HUDEP-2 (cell line): ENCODE measurements around the gene SMARCB1.
A peak's percentile ranks its signal among the peaks of the same experiment; 100 is the strongest.
"Not testable (repeated sequence)": the region's sequence is repeated elsewhere in the genome, so short reads cannot be mapped to it uniquely, and the experiment has no call there.

Experiments used
- DNase-seq, 76 experiments: peaks; one replicate each; lab custom pipeline; 2025; ENCODE audit not compliant: unreplicated experiment in 76 of 76; lab: John Stamatoyannopoulos, UW

Gene SMARCB1

DNA sequence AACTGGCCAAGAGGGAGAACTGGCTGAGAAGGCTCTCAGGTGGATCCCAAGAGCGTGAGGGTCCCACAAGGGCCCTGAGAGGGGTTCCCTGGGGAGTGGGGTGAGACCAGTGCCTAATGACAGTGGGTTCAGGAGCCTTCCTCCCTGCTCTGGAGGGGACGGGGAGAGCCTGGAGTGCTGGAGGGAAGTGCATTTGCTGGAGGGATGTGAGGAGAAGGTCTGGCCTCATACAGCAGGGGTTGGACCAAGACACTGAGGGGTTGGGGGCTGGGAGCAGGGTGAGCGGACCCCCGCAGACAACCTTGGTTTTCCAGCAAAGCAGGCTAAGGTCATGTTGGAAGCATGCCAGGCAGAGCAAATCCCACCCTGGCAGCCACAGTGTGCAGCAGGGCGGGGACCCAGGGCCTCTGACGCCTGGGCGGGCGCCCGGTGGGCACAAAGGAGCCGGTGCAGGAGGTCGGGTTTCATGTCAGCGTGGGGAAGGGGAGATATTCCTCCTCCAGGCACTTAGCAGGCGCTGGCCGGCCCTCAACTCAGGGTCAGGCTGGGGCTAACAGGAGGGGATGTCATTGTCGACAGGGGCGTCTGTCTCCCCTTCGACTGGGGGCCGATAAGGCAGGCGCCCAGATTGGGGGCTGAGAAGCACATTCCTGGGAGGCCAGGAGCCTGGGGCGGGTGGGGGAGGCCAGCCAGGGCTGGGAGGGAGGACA lies 55.1 kb downstream of the SMARCB1 start:
- no peak for DNase-seq

DNA sequence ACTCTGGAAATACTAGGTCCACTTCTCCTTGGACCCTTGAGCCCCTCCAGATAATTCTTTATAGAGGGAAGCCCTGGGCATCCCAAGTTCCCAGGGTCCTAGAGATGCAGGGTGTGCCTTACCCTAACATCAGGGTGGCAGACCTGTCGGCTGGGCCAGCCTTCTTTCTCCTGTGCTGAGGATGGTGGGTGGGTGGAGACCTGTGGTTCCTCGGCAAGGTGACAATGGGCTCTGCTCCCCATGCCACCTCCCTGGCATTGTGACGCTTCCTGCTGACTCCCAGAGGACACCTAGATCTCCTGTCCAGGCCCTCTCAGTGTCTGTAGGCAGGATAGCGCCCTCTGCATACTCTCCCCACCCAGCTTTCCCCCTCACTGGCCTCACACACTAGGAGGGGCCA lies 55.8 kb downstream of the SMARCB1 start:
- no peak for DNase-seq

DNA sequence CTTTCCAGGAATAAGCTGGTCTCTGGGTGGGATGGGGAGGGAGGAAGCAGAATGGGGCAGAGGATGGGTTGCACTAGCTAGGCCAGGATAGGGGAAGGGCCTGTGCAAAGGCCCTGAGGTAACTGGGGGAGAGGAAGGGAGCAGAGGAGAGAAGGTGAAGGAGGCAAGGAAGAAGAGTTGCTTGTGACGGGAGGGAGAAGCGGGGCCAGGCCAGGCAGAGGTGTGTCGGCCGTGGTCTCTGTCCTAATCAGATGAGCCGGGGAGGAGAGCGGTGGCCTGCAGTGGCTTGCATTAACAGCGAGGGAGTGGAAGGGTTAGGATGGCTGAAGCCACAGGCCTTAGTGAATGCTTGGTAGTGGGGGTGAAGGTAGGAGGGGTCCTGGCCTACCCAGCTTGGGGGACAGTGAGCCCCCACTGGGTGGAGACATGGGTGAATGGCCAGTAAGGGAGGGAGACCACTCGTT lies 58.0 kb downstream of the SMARCB1 start:
- DNase-seq: no peak

DNA sequence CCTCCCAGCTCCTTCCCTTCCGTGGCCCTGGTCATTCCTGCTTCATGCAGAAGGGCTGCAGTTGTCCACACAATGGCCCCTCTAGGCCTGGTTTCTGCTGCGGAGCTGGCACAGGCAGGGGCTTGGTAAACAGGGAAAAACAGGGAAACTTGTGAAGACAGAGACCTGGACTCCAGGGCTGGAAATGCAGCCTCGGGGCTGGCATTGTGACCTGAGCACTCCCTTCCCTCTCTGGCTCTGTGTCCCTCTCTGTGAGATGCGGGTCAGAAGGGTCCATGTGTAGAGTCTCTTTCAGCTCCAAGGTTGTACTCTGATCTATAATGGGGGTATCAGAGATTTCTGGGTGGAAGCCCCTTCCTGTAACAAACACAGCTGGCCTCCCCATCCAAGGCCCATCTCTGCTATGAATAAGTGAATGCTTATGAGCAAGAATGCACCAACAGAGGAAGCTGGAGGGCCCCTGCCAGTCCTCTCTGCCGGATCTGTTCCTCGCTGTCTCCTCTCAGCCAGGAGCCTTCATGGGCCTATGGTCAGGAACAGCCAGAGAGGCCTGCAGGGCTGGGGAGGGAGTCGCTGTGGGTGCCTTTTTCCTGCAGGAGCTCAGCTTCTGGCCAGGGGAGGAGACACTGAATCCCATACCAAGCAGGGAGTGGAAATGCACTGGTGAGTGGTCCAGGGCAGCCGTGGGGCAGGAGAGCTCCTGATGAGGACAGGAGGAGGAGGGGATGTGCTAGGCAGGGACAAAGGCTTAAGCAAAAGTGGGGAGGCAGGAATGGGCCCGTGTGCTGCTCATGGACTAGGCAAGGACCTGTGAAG lies 58.7 kb downstream of the SMARCB1 start:
- DNase-seq: no peak

DNA sequence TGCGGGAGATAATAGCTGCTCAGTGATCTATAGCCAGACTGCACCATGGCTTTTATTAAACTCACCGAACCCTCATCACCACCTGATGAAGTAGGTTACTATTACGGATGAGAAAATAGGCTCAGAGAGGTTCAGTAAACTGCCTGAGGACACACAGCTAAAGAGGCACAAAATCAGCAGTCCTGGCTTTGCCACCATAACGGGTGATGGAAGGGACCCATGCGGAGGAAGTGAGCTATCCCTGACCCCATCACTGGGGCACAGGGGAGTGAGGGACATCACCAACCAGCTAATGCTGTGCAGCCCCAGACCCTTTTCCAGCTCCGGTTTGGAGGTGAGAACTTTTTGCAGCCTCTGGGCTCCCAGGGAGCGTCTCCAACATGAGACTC lies 59.3 kb downstream of the SMARCB1 start:
- DNase-seq: no peak

DNA sequence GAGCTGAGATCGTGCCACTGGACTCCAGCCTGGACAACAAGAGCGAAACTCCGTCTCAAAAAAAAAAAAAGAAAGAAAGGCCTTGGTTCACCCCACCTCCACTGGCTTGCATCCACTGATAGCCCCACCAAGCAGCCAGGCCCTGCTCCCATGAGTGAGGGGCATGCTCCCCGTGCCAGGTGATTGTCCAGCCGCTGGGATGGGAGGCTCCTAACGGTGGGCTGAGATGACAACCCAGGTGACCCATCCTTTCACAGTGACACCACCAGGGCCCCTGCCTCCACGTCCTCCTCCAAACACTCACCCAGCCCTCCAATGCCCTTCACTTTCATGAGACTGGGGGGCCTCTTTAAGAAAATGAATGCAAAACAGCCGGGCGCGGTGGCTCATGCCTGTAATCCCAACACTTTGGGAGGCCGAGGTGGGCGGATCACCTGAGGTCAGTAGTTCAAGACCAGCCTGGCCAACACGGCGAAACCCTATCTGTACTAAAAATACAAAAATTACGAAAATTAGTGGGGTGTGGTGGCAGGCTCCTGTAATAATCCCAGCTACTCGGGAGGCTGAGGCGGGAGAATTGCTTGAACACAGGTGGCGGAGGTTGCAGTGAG lies 60.6 kb downstream of the SMARCB1 start:
- DNase-seq: no peak

DNA sequence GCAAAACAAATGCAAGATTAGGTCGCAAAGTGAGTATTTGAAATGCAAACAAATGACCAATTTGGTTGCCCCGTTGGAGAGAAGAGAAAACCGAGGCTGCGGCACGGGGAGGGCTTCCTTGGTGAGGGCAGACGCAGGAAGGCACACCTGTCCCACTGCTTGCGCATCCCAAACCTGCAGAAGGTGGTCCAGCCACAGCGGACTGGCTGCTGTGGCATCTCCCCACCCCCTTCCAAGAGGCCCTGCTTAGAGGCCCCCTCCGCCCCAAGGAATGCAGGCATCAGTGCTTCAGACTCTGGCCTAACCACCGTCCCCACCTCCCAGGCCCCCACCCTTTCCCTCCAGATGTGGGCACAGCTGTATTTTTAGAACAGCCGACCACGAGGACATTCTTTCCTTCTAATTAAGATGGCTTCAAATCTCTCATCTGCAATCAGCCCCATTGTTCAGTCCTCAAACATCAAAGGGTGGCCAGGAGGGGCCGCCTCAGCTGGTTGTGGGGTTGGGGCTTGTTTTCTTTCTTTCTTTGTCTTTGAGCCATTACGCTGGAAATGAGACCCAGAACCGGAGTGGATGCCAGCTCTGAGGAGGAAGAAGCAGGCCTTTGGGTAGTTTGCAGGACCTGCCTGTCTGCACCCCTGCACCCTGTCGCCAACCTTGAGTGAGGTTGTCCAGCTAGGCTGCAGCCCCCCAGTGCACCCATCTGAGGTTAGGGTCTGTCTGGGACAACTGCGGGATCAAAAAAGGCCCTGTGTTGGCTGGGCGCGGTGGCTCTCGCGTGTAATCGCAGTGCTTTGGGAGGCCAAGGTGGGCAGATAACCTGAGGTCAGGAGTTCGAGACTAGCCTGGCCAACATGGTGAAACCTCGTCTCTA lies 61.5 kb downstream of the SMARCB1 start:
- no peak for DNase-seq

DNA sequence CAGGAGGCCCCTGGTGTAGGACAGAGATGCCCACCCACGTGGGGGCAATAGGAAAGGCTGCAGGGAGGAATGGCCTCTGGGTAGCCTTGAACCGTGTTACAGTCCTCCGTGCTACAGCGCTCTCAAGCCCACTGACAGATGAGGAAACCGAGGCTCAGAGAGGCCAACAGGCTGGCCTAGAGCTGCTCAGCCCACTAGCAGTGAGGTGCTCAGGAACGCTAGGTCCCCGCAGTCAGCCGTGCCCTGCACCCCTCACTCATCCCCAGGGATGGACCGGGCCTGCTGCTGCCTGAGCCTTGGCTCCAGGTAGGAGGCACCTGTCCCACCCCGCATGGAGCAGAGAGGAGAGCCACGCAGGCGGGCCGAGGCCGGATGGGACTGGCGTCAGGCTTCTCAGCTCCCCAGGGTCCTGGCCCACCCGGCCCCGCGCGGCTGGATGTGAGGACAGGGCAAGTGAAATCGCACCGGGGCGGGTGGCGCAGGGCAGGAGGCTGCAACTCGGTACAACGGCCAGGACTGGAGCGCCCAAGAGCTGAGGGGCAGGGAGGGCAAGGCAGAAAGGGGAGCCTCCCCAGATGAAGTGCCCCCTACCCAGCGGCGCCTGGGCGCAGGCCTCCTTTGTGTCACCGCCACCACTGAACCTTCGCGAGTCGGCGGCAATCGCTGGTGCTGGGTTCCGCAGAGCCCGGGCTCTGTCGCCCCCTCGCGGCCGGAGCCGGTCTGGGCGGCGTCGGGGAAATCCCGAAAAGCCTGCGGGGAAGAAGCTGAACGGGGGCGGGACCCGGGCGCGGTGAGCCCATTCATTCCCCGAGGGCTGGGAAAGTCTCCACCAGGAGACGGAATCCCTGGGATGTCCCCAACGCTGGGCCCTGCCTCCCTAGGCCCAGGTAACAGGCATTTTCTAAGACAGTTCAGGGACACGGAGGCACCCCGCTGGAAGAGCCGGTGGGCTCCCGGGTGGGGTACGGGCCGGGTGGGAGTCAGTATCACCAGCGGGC lies 62.5 kb downstream of the SMARCB1 start:
- DNase-seq: peak in 64 of 76 experiments; percentile 7 to 82 (median 55)

DNA sequence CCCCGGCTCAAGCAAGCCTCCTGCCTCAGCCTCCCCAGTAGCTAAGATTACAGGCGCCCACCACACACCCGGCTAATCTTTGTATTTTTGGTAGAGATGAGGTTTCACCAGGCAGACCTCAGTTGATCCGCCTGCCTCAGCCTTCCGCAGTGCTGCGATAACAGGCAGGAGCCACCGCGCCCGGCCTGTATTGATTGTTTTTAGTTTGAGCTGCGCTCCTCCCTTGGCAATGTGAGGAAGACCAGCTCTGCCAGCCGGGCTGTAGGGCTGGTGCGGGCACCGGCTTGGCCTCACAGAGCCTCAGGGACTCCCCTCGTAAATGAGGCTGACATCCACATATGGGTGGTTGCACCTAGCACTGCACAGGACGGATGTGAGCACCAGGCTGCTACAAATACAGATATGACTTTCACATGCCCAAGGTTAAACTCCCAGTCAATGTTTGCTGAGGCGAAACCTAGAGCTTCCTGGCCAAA lies 63.4 kb downstream of the SMARCB1 start:
- DNase-seq: no peak

DNA sequence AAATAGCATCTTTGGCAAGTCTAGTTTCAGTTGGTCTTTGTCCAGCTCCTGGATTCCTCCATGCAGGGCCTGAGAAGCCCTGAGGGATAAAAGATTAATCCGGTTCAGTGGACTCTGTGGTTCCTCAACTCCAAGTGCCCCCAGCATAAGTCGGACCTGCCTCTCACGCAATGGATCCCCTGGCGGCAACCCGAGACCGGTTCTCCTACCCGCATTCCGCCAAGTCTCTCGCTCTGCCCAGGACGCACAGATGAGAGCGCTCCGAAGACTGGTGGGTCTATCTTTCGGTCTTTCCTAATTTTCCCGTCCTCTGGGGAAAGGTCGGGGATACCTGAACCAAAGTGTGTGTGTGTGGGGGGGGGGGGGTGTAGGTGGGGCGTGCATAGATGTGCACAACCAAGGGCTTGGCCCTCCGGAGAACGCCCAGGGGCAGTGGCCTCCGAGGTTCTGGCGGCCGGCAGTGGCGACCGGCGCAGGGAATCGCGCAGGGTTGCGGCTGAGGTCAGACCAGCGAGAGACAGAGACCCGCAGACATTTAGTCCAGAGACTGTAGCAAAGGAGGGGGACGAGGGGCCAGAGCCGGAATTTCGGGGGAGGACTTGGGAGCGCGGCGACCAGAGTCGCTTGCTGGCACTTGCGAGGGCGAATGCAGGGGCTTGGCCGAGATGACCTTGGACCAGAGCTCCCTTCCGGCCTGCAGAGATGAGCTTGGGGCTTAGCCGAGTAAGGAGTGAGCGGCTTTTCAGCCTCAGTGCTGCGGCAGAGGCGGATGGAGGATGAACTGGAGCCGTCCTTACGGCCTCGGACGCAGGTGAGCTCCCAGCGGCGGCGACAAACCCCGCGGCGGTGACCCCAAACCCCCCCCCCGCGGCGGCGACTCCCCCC lies 70.2 kb downstream of the SMARCB1 start:
- DNase-seq: peak in 20 of 76 experiments; percentile 7 to 74 (median 33)

DNA sequence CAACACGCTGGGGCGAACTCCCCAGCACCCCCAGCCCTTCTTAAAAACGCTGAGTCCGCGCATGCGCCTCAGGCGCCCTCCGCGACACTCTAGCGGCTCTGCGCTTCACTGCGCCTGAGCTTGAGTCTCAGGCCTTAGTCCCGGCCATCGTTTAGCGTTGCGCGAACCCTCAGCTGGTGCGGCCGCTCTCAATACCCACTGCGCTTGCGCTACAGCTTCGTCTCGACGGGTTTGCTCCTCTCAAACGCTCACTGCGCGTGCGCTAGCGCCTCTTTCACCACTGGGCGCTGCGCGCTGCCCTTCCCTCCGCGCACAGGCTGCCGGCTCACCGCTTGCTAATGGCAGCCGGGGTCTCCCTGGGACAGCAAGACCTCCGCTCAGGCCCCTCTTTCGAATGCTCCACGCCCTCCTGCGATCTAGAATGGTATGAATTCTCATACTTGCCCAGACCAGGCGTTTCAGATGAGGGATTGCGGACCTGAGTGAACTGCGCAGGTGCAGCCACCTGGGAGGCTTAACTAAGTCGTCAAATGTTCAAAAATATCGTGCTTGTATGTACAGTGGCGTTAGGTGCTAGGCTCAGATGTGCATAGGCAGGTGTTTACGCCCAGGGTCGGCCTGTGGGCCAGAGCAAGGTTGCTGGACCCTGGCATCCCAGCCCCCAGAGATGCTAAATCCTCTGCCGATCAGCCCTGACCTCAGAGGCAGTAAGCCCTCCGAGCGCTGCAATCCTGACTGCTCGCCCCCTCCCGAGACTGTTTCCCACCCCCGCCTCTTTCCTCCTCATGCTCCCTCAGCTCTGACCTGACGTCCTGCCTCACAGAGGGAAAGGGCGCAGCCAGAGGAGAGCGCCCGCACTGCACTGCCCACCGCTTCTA lies 71.1 kb downstream of the SMARCB1 start, which contains the start of gene SLC2A11:
Gene SLC2A11, plus strand, starts transcription at position 270 of the 878 bp plus-strand sequence. Its CDS starts 125 bp downstream, at position 395.
- peak; percentile 37 to 96 (median 90) for DNase-seq

DNA sequence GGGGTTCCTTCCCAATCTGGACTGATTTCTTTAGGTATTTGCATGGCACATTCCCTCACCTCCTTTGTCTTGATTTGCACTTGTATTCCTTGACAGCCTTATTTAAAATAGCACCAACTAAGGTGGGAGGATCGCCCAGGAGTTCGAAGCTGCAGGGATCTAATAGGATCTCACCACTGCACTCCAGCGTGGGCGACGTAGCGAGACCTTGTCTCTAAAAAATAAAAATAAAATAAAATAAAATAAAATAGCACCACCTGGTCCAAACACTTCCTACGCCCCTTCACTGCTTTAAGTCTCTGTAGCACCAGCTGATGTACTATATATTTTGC lies 71.7 kb downstream of the SMARCB1 start:
- DNase-seq: no peak

DNA sequence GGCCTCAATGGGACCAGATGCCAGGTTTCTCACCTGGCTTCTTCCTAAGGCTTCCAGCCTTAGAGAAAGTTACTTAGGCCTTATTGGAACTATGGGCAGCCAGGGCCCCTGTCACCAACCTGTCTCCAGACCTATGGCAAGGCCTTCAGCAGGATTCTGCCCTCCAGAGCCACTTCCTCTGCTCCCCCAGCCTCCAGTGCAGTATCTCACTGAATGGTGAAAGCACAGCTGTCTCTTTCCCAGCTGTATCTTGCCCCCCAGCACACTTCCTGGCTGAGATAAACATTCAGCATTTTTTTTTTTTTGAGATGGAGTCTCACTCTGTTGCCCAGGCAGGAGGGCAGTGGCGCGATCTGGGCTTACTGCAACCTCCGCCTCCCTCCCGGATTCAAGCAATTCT lies 72.4 kb downstream of the SMARCB1 start:
- DNase-seq: no peak

DNA sequence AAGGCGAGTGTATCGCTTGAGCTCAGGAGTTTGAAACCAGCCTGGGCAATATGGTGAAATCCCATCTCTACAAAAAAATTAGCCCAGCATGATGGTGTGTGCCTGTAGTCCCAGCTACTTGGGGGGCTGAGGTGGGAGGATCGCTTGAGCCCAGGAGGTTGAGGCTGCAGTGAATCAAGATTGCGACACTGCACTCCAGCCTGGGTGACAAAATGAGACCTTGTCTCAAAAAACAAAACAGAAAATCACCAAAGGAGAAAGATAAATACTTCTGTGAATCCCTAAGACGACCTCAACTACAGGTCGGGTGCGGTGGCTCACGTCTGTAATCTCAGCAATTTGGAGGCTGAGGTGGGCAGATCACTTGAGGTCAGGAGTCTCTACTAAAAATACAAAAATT lies 73.4 kb downstream of the SMARCB1 start:
- not testable (repeated sequence) for DNase-seq

DNA sequence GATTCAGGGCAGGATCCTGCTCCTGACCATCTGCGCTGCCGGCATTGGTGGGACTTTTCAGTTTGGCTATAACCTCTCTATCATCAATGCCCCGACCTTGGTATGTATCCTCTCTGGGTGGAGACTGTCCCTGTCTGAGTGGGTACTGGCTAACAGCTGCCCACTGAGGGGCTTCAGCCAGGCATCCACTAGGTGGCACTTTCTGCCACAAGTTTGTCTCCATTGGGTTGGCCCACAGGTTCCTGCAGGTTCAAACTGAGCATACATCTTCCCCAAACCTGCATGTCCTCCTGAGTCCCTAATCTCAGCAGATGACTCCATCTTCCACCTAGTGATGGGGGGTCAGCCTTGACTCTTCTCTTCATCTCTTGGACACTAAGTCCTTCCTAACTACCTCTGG lies 75.3 kb downstream of the SMARCB1 start:
- peak in 46 of 76 experiments; percentile 1 to 57 (median 21) for DNase-seq

DNA sequence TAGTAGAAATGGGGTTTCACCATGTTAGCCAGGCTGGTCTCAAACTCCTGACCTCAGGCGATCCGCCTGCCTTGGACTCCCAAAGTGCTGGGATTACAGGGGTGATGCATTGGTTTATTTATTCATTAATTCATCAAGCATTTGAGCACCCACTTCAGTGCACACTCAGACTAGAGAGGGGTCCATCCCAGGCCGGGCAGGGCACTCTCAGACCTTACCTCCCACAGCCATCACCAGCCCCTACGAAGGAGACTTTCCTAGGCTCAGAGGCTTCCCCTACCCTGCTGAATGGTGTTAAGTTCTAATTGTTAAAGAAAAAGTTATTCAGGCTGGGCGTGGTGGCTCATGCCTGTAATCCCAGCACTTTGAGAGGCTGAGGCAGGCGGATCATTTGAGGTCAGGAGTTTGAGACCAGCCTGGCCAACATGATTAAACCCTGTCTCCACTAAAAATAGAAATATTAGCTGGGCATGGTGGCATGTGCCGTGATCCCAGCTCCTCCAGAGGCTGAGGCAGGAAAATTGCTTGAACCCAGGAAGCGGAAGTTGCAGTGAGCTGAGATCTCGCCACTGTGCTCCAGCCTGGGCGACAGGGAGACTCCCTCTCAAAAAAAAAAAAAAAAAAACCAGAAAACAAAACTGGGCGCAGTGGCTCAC lies 77.9 kb downstream of the SMARCB1 start:
- DNase-seq: not testable (repeated sequence)

DNA sequence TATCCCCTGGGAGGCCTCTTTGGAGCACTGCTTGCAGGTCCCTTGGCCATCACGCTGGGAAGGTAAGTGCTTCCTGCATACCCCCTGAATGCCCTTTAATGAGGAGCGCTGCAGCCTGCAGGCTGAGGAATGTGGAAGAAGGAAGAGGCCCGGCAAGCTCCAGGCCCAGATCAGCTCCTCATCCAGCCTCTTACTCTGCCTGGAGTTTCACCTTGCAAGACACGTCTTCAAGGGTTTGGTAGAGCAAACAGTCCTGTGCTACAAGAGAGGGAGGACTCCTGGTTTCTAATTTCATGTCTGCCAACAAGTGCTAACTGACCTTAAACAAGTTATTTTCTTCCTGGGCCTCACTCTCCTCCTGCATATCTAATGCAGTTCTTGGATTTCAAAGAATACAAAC lies 81.8 kb downstream of the SMARCB1 start:
- no peak for DNase-seq
